ENCODE measurements around the gene TXNDC11. TPM values are rescaled to one million over a fixed set of nuclear protein-coding genes. Genes with fewer than 3 reads are reported as not detected.

TXNDC11 gene
- total RNA-seq, 1 experiment from 2014 or later = 23.7 TPM

DNA sequence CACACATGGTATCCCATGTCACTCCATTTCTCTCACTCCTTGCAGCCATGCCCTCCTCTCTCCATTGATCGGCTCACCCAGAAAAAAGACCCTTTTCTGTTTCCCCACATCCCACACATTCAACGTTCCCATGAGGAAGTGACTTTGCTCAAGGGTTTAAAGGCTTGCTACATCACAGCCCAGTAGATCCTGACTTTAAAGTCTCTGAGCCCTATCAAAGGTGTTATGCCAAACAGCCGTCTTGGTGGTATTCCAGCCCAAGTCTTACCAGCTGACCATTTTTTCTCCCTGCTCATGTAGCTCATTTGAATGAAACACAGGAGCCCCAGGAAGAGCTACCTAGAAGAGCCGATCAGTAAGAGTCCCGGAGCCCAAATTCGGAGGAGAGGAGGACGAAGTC, 7.4 kb upstream of the TXNDC11 start:
- no peak for DNase-seq (ENCODE audit: low spot score)

DNA sequence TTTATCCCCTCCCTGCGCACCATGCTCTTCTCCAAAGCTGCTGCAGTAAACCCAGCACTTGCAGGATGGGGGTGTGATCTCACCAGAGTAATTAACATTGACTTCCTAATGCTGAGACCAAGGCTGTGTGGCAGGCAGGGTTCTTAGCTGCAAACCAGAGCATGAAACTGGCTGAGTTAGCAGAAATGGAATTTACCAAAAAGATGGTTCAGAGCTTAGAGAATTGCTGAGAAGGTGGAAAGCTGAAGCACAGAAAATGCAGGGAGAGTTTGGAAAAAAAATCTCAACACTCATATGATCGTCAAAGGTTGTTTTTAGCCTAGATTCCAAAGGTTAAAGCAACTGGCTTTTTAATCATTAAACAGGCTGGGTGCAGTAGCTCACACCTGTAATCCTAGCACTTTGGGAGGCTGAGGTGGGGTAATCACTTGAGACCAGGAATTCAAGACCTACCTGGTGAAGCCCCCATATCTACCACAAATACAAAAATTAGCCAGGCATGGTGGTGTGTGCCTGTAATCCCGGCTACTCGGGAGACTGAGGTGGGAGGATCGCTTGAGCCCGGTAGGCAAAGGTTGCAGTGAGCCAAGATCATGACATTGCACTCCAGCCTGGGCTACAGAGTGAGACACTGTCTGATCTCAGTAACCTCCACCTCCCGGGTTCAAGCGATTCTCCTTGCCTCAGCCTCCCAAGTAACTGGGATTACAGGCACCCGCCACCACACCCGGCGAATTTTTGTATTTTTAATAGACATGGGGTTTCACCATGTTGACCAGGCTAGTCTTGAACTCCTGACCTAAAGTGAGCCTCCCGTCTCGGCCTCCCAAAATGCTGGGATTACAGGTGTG, 6.0 kb upstream of the TXNDC11 start:
- DNase-seq (ENCODE audit: low spot score) = no peak

DNA sequence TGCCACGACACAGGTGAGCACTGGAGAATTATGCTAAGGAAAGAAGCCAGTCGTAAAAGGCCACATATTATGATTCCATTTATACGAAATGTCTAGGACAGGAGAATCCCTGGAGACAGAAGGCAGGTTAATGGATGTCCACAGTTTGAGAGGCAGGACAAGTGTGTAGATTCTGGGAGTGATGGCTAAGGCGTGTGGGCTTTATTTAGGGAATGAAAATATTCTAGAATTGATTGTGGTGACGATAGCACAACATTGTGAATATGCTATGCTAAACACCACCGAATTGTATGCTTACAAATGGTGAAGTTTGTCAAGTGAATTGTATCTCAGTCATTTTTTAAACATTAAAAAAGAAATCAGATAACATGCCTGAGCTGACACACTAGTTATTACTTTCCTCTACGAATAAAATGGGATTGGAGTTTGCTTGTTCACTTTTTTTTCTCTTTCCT, 5.3 kb upstream of the TXNDC11 start:
- no peak for DNase-seq (ENCODE audit: low spot score)

DNA sequence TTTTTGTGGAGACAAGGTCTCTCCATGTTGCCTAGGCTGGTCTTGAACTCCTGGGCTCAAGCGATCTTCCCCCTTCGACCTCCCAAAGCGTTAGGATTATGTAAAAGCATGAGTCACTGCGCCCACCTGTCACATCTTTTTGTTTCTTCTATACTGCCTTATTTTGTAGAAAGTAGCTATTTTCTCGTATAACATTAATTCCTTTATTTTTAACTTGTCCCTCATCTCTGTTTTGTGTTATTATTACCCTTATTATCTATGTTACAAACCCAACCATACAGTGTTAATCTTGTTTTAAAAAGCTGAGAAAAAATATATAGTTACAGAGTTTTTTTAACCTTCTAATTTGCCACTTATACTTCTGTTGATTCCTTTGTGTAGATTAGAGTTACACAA, 1.4 kb upstream of the TXNDC11 start:
- no peak for DNase-seq (ENCODE audit: low spot score)

DNA sequence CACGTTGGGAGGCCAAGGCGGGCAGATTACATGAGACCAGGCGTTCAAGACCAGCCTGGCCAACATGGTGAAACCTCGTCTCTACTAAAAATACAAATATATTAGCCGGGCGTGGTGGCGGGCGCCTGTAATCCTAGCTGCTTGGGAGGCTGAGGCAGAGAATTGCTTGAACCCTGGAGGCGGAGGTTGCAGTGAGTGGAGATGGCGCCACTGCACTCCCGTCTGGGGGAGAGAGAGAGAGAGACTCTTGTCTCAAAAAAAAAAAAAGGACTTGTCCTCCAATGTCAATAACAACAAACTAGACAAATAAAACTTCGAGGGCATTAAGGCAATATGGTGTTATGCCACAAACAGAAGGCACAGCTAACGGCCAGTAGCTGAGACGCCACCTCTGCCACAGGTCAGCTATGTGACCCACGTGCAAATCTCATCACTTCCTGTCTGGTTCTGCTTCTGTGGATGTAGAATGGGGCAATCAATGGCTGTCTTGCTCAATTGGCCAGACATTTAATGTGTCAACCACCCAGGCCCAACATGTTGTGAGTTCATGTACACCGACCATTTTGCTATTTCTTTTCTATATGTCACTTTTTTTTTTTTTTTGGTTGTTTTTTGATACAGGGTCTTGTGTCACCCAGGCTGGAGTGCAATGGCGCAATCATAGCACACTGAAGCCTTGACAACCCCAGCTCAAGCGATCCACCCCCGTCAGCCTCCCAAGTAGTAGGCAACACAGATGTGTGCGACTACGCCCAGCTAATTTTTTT, 834 bp upstream of the TXNDC11 start:
- DNase-seq (ENCODE audit: low spot score) = peak; percentile 45

DNA sequence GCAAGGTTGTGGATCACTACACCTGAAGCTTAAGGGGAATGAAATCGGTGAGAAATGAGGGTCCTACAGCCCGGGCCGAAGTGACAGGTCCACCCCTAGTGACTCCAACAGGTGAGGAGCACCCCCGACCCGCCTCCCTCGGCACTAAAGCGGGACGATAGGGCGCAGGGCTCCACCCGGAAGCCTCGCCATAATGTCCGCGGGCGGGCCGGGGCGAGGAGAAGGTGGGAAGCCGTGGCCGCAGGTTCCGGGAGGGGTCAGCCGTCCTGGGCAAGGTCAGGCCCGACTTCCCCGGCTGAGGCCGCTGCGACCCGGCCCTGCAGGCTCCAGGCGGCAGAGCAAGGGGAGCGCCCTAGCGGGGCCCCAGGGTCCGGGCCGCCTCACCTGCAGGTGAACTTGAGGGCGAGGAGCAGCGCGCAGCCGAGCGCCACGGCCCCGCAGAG, 543 bp downstream of the TXNDC11 start:
- DNase-seq (ENCODE audit: low spot score) = no peak

DNA sequence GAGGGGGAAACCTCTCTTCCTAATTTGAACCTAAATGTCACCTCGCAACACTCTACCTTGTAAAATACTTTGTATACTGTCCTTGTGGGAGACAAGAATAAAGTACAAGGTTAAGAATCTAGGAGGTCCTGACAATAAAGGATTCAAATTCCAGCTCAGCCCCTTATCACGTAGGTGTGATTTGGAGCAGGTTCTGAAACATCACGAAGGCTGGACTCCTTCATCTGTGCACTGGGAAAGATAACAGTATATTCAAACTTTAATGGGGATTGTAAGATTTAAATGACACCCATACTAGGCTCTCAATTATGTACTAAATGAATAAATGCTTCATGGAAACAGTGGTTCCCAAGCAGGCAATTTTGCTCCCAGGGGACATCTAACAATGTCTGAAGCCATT, 2.1 kb downstream of the TXNDC11 start:
- no peak for DNase-seq (ENCODE audit: low spot score)

DNA sequence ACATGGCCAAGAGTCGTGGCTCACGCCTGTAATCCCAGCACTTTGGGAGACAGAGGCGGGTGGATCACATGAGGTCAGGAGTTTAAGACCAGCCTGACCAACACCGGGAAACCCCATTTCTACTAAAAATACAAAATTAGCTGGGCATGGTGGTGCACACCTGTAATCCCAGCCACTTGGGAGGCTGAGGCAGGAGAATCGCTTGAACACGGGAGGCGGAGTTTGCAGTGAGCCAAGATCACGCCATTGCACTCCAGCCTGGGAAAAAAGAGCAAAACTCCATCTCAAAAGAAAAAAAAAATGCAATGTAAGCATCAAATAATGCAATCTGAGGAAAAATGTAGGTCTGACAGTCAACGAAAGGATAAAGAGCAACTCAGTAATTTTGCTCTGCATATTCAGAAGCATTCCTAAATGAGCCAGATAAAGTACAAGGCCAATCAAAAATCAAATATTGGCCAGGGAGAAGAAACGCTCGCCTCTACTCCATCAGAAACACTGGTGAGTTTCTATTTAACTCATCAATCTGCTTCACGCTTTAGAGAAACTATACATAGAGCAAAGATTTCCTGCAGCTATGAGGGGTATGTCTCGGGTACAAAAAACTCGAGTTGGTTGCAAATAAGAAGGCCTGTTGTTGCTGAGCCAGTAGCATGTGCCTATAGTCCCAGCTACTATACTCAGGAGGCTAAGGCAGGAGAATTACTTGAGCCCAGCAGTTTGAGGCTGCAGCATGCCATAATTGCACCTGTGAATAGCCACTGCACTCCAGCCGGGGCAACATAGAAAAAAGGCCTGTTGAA, 3.7 kb downstream of the TXNDC11 start:
- DNase-seq (ENCODE audit: low spot score) = no peak

DNA sequence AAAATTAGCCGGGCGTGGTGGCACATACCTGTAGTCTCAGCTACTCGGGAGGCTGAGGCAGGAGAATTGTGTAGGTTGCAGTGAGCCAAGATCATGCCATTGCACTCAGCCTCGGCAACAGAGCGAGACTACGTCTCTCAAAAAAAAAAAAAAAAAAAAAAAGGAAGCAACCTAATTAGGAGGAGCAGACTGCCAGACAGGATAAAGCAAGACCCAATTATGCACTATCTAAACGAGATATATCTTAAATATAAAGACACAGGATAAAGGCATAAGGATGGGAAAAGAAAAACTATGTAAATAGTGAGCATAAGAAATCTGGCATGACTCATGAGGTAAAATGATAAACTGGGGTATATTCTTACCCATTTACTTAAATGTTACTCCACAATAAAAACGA, 4.9 kb downstream of the TXNDC11 start:
- DNase-seq (ENCODE audit: low spot score) = no peak

DNA sequence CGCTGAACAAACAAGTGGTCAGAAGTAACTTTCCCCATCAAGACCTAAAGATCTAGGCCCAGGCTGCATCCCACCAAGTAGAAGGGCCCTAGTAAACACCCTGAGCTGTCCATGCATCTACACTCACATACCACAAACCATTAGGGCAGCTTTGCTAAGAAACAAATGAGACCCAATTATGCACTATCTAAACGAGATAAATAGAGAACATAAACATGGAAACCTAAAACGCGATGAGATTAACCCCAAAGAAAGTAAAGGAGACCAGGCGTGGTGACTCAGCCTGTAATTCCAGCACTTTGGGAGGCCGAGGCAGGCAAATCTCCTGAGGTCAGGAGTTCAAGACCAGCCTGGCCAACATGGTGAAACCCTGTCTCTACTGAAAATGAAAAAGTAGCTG, 5.8 kb downstream of the TXNDC11 start:
- peak; percentile 45 for DNase-seq (ENCODE audit: low spot score)

DNA sequence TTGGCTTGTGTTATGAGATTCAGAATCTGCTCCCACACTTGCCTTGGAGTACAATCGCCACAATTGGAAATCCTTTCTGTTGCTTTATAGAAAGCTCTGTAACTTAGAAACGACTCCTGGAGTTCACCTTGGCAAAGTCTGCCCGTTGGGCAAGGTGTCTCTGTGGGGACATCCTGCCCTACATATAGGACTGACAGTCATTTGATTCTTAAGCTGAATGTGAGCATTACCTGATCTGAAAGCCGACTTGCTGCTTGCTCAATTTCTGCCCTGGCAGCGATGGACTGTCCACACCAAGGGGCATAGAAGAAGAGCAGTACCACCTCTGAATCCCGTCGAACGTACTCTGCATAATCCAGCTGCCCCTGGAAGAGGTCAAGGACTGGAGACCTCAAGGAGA, 6.9 kb downstream of the TXNDC11 start:
- no peak for DNase-seq (ENCODE audit: low spot score)

DNA sequence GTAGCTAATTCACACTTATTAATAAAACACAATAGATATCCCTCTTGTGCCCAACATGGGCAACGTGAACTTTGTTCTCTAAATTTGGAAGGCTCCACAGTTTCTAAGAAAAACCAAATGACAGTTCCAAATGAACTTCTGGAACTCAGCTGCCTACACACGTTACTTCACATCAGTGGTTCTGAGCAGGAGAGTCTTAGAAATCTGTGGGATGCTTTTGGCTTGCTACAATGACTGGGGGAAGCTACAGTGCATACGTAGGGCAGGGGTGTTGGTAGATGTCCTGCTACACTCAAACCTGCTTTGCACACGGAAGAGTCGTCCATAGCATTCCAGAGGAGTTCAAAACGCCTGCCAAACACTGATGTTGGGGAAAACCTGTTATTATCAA, 8.0 kb downstream of the TXNDC11 start:
- DNase-seq (ENCODE audit: low spot score) = no peak

DNA sequence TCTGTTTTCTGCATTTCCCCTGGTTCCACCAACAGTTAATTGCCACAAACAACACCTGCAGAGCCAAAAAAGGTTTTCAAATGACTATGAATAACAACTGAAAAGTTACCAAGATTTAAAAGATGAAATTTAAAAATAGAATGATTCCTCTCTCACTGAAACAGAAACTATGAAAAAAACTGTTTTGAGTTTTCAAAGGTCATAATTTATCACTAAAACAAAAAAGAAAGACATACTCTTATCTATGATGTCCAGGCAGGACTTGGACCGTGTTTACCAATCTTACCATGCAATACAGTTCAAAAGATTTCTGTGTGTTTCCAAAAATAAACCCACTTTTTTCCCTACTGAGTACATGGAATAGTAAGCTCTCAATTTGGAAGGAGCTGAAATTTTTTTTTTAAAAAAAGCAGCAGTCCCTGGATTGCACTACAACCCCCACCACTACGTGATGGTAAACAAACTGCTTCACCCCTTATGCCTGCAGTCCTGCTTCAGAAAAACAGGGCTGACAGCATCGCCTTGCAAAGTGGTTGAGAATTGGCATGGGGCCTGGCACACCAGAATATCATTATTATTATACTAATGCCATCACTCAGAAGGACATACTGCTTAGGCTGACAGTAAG, 8.5 kb downstream of the TXNDC11 start:
- no peak for DNase-seq (ENCODE audit: low spot score)

DNA sequence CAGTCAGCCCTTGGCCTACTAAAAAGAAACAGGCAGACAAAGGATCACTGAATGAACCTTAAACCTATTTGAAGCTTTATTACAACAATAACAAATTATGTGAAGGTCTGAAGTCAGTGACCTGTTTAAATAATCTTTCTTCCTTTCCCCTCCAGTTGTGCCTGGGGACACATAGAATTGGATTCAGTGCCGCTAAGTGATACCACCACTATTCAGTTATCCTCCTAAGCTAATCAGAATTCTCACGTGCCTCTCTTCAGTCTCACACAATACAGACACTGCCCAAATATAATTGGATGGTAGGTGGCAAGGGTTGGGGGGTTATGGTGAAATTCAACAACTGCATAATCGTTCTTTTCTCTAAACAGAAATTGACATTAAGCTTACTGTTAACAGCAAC, 11.4 kb downstream of the TXNDC11 start:
- DNase-seq (ENCODE audit: low spot score) = no peak

DNA sequence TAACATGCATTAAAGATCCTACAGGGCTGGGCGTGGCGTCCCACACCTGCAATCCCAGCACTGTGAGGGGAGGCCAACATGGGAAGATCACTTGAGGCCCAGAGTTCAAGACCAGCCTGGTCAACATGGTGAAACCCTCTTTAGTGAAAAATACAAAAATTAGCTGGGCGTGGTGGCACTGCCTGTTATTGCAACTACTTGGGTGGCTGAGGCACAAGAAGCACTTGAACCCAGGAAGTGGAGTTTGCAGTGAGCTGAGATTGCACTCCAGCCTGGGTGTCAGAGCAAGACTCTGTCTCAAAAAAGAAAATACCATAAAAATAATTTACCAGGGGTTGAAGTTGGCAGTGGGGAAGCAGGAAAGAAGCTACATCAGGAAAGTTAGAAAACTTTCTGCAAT, 12.9 kb downstream of the TXNDC11 start:
- no peak for DNase-seq (ENCODE audit: low spot score)

DNA sequence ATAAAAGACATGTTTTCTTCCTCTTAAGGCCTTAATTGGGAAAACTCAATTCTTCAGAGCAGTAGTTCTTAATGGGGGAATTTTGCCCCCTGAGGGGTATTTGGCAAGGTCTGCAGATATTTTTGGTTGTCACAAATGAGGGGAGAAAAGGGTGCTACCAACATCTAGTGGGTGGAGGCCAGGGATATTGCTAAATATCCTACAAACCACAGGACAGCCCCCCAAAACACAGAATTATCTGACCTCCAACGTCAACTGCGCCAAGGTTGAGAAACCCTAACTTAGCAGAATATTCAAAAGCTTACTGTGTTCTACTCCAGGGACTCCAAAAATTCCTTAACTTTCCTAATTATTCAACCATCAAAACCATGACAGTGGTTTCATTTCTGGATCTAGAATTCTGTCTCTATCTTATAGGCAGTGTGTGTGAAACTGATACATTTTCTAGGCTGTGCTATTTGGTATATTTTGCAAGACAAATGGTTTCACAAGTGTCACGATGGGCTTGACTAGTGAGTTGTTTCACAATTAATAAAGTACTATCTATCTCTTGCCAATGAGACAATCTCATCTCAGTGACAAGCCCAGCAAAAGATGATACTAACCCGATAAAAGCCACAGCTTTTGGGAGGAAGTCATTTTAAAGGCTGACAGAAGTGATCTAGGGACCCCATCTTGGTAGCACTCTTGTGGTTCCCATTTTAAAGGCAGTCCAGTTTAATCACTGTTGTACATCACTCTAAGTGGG, 14.7 kb downstream of the TXNDC11 start:
- DNase-seq (ENCODE audit: low spot score) = no peak

DNA sequence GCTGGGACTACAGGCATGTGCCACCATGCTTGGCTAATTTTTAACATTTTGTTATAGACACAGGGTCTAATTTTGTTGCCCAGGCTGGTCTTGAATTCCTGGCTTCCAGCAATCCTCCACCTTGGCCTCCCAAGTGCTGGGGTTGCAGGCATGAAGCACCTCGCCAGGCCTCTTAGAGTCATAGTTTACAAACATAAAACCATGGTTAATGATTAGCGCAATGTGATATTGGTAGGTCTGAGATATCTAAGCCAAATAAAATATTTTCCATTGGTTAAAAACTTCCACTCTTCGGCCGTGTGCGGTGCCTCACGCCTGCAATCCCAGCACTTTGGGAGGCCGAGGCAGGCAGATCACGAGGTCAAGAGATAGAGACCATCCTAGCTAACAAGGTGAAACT, 16.6 kb downstream of the TXNDC11 start:
- no peak for DNase-seq (ENCODE audit: low spot score)

DNA sequence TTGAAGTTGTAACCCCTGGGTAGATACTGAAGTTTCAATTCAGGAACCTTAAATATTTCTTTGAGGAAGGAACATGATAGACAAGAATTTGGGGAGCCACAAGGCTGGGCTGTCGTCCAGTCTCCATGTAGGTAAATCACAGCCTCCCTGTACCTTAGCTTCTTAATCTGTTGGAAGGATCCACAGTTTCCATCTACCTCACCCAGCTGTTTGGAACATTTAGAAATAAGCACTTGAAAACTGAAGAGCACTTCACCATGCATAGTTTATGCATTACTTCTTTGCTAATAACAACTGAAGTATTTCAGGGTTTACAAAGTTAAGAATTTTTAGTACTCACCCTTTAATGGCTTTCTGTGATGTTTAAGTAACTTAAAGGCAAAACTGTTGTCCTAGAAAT, 17.2 kb downstream of the TXNDC11 start:
- DNase-seq (ENCODE audit: low spot score) = no peak

DNA sequence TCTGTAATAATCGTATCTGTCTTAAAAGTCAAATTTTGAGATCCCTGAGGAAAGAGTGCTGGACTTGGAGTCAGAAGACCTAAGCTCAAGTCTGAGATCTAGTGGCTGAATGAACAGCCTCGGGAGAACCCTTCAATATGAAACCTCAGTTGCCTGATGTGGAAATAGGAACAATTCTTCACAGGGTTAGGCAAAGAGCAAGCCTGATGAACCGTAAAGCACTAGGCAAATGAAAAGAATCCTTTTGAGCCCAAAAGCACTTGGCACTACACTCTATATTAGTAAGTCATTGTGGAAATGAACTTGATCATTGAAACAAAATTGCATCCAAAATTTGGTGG, 20.2 kb downstream of the TXNDC11 start:
- no peak for DNase-seq (ENCODE audit: low spot score)

DNA sequence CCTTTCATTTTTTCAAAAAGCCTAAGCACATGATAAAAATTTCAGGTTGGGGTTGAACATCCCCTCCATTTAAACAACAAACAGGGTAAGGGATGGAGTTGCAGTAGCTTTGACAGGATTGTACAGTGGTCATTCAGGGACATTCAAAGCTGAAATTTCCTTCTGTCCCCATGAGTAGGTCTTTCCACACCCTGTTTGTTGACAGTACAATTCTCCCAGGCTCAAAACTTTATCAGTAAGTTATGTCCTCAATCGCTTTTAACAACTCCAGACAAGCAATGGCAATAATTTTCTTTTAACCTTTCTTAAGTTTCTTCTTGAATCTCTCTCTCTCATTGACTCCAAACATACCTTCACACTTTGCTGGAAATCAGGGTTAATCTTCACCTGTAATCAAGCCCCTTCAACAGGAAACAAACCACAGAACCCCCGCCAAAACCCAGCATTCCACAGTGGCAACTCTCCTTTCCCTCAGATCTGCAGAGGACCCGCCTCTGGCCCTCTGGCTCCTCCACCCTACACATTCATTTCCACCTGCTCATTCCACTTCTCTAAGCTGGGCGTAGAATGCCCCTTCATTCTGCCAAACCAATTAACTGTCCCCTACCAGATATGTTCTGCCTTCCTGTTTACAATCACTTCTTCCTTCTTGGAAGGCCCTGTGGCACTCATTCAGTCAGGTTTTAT, 20.7 kb downstream of the TXNDC11 start:
- no peak for DNase-seq (ENCODE audit: low spot score)

DNA sequence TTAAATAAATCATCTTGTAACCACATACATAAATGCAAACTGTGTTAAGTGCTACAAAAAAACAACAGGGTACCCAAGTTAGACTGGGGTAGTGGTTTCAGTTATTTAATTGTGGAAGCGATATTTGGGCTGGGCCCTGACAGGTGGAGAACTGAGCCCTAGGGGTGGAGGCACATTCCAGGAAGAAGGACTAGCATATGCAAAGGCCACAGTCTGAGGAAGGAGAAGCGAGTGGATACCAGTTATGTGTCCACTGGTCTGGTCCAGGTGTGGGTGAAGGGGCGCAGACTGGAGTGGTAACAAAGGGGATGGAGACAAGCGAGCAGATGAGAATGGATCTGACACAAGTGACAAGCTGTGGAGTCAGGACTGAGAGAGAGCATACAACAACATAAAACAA, 22.9 kb downstream of the TXNDC11 start:
- no peak for DNase-seq (ENCODE audit: low spot score)
